A673 (cell line): ENCODE data around the gene PTPRK. TPM values are rescaled to one million over a fixed set of nuclear protein-coding genes. Genes with fewer than 3 reads are reported as not detected.

Source experiments
- BruUV-seq: library from RNA; stranded (reverse); fragments of 400-500 nt; replicated peaks from 2 replicates; lab custom pipeline; 2021; lab: Mats Ljungman, UMichigan
- CTCF ChIA-PET: fragments of 300-600 bp; sonication (Branson Sonifier 250); formaldehyde crosslinking; loops from one replicate; lab custom pipeline; 2022; ENCODE audit warnings: antibody characterized with exemption; lab: Charles Lee
- POLR2A ChIA-PET: fragments of 300-600 bp; sonication (Branson Sonifier 250); formaldehyde crosslinking; loops from one replicate; lab custom pipeline; 2022; ENCODE audit warnings: antibody characterized with exemption; ENCODE audit not compliant: low non-redundant PET; lab: Charles Lee
- DNase-seq: peaks from one replicate; pipeline ENCODE4 v3.0.0-alpha.2; 2015; ENCODE audit warnings: low spot score
- H3K27ac ChIP-seq: fragments of 200-600 bp; sonication (generic); 2 replicates; pipeline ENCODE4 v1.5.1; 2016; ENCODE audit warnings: mixed run types, low read depth, mild to moderate bottlenecking, mixed read lengths, antibody characterized with exemption, low read length; ENCODE audit not compliant: poor library complexity, severe bottlenecking
- H3K27me3 ChIP-seq: fragments of 200-600 bp; sonication (generic); replicated peaks from 2 replicates; pipeline ENCODE4 v1.6.1; 2017; ENCODE audit warnings: mixed run types, low read depth, mild to moderate bottlenecking, mixed read lengths, antibody characterized with exemption, low read length; ENCODE audit not compliant: insufficient read depth, poor library complexity
- H3K36me3 ChIP-seq: fragments of 200-600 bp; sonication (generic); 2 replicates; pipeline ENCODE4 v1.6.1; 2016; ENCODE audit warnings: mixed run types, mild to moderate bottlenecking, mixed read lengths, antibody characterized with exemption, low read length; ENCODE audit not compliant: insufficient read depth, poor library complexity, severe bottlenecking
- H3K4me1 ChIP-seq: fragments of 200-600 bp; sonication (generic); 2 replicates; pipeline ENCODE4 v1.6.1; 2017; ENCODE audit warnings: mixed run types, mild to moderate bottlenecking, mixed read lengths, antibody characterized with exemption, low read length; ENCODE audit not compliant: insufficient read depth, poor library complexity, severe bottlenecking
- H3K4me3 ChIP-seq: fragments of 200-600 bp; sonication (generic); 2 replicates; pipeline ENCODE4 v1.5.1; 2016; ENCODE audit warnings: low read depth, mixed run types, mild to moderate bottlenecking, mixed read lengths, low read length; ENCODE audit not compliant: poor library complexity, severe bottlenecking
- H3K9me3 ChIP-seq: fragments of 200-600 bp; sonication (generic); 2 replicates; pipeline ENCODE4 v1.6.1; 2016; ENCODE audit warnings: mixed run types, low read depth, mild to moderate bottlenecking, mixed read lengths, antibody characterized with exemption, low read length; ENCODE audit not compliant: poor library complexity, severe bottlenecking
- CTCF ChIP-seq: fragments of 300-800, 200-600 bp; sonication (generic); conservative IDR thresholded peaks from 2 replicates; pipeline ENCODE4 v1.5.1; 2017; ENCODE audit warnings: low read depth, mild to moderate bottlenecking, antibody characterized with exemption, low read length, moderate library complexity, mixed read lengths
- EZH2 ChIP-seq: fragments of 200-600 bp; sonication (generic); IDR thresholded peaks from 2 replicates; pipeline ENCODE4 v1.6.1; 2017; ENCODE audit warnings: borderline replicate concordance, low read depth, mild to moderate bottlenecking, mixed read lengths, antibody characterized with exemption, low read length; ENCODE audit not compliant: poor library complexity, severe bottlenecking
- intact Hi-C: fragments of 100-400 bp; cut with micrococcal nuclease; formaldehyde crosslinking; loops from one replicate; pipeline ENCODE4 v1.10.0; 2022; ENCODE audit not compliant: unreplicated experiment
- total RNA-seq: library from RNA; stranded (reverse); gene quantifications from 2 replicates; pipeline ENCODE4 v1.2.3, GENCODE V29; 2021

PTPRK gene
- total RNA-seq, 1 experiment from 2014 or later: 77.3 TPM

- Histone ChIP-seq H3K36me3 (no peaks in the 10 kb centered on the region), H3K9me3 (no peaks in the 10 kb centered on the region), H3K4me3 (no peak overlapping the region), H3K4me1 (no peaks in the 10 kb centered on the region), H3K27me3 (no peaks in the 10 kb centered on the region), H3K27ac (no peak overlapping the region)
- BruUV-seq: no TSS peak
- ChIA-PET CTCF (no interaction called here), POLR2A (no interaction called here)
- intact Hi-C loops: no loop called here
- TF ChIP-seq CTCF (no peak), EZH2 (no peak)
- no peak for DNase-seq
These were observed 237.4 kb downstream of the PTPRK start for GRCh38 chr6:128282961-128283360.

GRCh38 chr6:128280960-128281359 lies 239.4 kb downstream of the PTPRK start:
- no peak for TF ChIP-seq EZH2
- TF ChIP-seq CTCF: no peak
- no peaks in the 10 kb centered on the region for H3K27me3 ChIP-seq
- H3K36me3 ChIP-seq: no peaks in the 10 kb centered on the region
- DNase-seq: no peak
- BruUV-seq: no TSS peak
- H3K9me3 ChIP-seq: no peaks in the 10 kb centered on the region
- peaks cover 11% of the 10 kb centered on the region for H3K4me1 ChIP-seq
- ChIA-PET CTCF (no interaction called here), POLR2A (no interaction called here)
- intact Hi-C loops: no loop called here
- H3K27ac ChIP-seq: no peak overlapping the region
- H3K4me3 ChIP-seq: no peak overlapping the region

GRCh38 chr6:128280066-128280465 lies 240.3 kb downstream of the PTPRK start:
- TF ChIP-seq CTCF: no peak
- TF ChIP-seq EZH2: no peak
- no peak overlapping the region for H3K4me3 ChIP-seq
- no peaks in the 10 kb centered on the region for H3K36me3 ChIP-seq
- no peaks in the 10 kb centered on the region for H3K27me3 ChIP-seq
- ChIA-PET CTCF (no interaction called here), POLR2A (no interaction called here)
- H3K9me3 ChIP-seq: no peaks in the 10 kb centered on the region
- intact Hi-C loops: no loop called here
- H3K4me1 ChIP-seq: peaks cover 15% of the 10 kb centered on the region
- no TSS peak for BruUV-seq
- H3K27ac ChIP-seq: no peak overlapping the region
- DNase-seq: no peak
